Measurements from ENCODE around the gene CTPS1. TPM values are rescaled to one million over a fixed set of nuclear protein-coding genes. Genes with fewer than 3 reads are reported as not detected.
A peak's percentile ranks its signal among the peaks of the same experiment; 100 is the strongest.

CTPS1 gene
- total and polyA plus RNA-seq, 2 experiments from 2014 or later: 31.9 to 44.9 TPM

DNA sequence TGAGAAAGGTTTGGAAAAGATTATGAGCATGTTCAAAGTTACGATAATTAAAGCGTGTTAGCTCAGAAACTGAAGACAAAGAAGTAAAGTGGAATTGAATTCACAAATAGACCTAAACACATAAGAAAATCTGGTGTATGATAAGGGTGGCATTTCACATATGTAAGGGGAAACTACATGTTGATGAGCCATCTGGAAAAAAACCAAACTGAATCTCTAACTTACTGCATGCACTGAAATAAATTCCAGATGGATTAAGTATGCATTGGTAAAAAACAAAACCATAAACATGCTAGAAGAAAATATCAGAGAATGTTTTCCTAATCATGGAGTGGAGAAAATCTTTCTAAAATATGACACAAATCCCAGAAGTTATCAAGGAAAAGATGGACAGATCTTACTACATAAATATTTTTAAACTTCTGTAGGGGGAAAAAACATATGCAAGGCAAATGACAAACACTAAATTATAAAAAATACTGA lies 34.0 kb upstream of the CTPS1 start:
- 95% methylated on average over 2 of the region's 2 CpGs for WGBS (ENCODE audit: low lambda C conversion rate, missing lambda C conversion rate)
- TF ChIP-seq CTCF (IDR thresholded peaks at IDR 0.05; ENCODE audit: poor library complexity) (no peak), EZH2phosphoT487 (IDR thresholded peaks at IDR 0.05; ENCODE audit: low read depth, severe bottlenecking, unreplicated experiment) (no peak), EZH2 (IDR thresholded peaks at IDR 0.05; ENCODE audit: borderline replicate concordance) (no peak)
- Histone ChIP-seq H3K27me3 (no peaks in the 10 kb centered on the region), H3K4me2 (no peak overlapping the region), H3K4me1 (ENCODE audit: insufficient read depth) (no peaks in the 10 kb centered on the region), H3K27ac (no peak overlapping the region), H3K9me2 (replicated peaks; ENCODE audit: insufficient read depth) (no peaks in the 10 kb centered on the region), H3K4me3 (no peak overlapping the region), H3K36me3 (replicated peaks; ENCODE audit: insufficient read depth, low read depth) (no peaks in the 10 kb centered on the region), H4K20me1 (ENCODE audit: insufficient read depth, poor library complexity, severe bottlenecking) (no peaks in the 10 kb centered on the region), H3K79me2 (no peaks in the 10 kb centered on the region), H2AFZ (no peak overlapping the region), H3K9me3 (ENCODE audit: low read depth) (no peaks in the 10 kb centered on the region)
- DNase-seq (ENCODE audit: low spot score): no peak

DNA sequence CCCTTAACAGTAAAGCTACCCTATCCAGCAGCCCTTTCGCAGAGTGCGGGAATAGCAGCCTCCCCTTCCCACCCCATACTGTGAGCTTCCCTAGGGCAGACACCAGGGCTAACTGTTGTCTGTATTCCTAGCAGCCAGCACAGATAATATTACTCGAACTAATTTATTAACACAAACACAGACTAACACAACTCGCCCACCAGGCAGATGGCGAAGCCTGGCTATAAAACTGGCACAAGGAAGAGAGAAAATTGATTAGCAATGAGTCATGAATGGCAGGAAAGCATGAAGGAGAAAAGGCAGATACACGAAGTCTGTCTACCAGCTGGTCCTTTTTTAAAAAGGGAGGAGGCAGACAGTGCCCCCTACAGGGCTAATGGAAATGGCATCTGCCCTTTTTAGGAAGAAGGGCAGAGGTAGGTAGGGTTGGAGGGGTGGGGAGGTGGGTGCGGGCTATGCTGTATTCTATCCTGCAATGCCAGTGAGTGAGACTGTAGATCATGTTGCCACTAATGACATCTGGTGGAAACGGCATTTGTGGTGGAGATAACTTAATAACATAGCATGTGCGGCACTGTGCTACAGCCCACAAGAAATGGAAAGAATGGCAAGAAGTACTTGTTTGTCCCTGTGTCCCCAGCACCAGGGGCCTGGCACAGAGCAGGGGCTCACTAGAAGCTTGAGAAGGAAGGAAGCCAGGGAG lies 30.6 kb upstream of the CTPS1 start:
- H3K4me1 ChIP-seq (ENCODE audit: insufficient read depth): no peaks in the 10 kb centered on the region
- no peak overlapping the region for H3K4me2 ChIP-seq
- no peak overlapping the region for H3K27ac ChIP-seq
- no peaks in the 10 kb centered on the region for H4K20me1 ChIP-seq (ENCODE audit: insufficient read depth, poor library complexity, severe bottlenecking)
- no peaks in the 10 kb centered on the region for H3K9me3 ChIP-seq (ENCODE audit: low read depth)
- 40% methylated on average over 9 of the region's 9 CpGs for WGBS (ENCODE audit: low lambda C conversion rate, missing lambda C conversion rate)
- H3K79me2 ChIP-seq: no peaks in the 10 kb centered on the region
- peak; percentile 68 for DNase-seq (ENCODE audit: low spot score)
- TF ChIP-seq EZH2phosphoT487 (IDR thresholded peaks at IDR 0.05; ENCODE audit: low read depth, severe bottlenecking, unreplicated experiment) (no peak), CTCF (IDR thresholded peaks at IDR 0.05; ENCODE audit: poor library complexity) (peak; percentile 63)
- no peak overlapping the region for H2AFZ ChIP-seq
- H3K4me3 ChIP-seq: no peak overlapping the region
- no peaks in the 10 kb centered on the region for H3K36me3 ChIP-seq (replicated peaks; ENCODE audit: insufficient read depth, low read depth)
- H3K27me3 ChIP-seq: no peaks in the 10 kb centered on the region
- no peaks in the 10 kb centered on the region for H3K9me2 ChIP-seq (replicated peaks; ENCODE audit: insufficient read depth)

DNA sequence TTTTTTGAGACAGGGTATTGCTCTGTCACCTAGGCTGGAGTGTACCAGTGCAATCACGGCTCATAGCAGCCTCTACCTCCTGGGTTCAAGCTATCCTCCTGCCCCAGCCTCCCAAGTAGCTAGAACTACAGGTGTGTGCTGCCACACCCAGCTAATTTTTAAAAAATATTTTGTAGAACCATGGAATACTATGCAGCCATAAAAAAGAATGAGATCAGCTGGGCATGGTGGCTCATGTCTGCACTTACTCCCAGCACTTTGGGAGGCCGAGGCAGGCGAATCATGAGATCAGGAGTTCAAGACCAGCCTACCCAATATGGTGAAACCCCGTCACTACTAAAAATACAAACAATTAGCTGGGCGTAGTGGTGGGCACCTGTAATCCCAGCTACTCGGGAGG lies 29.9 kb upstream of the CTPS1 start:
- no peak for DNase-seq (ENCODE audit: low spot score)
- Histone ChIP-seq H3K36me3 (replicated peaks; ENCODE audit: insufficient read depth, low read depth) (no peaks in the 10 kb centered on the region), H2AFZ (no peak overlapping the region), H3K9me3 (ENCODE audit: low read depth) (no peaks in the 10 kb centered on the region), H3K27ac (no peak overlapping the region), H3K4me1 (ENCODE audit: insufficient read depth) (no peaks in the 10 kb centered on the region), H3K4me2 (no peak overlapping the region), H3K27me3 (no peaks in the 10 kb centered on the region), H3K9me2 (replicated peaks; ENCODE audit: insufficient read depth) (no peaks in the 10 kb centered on the region), H3K4me3 (no peak overlapping the region), H4K20me1 (ENCODE audit: insufficient read depth, poor library complexity, severe bottlenecking) (no peaks in the 10 kb centered on the region), H3K79me2 (no peaks in the 10 kb centered on the region)
- TF ChIP-seq EZH2phosphoT487 (IDR thresholded peaks at IDR 0.05; ENCODE audit: low read depth, severe bottlenecking, unreplicated experiment) (no peak), EZH2 (IDR thresholded peaks at IDR 0.05; ENCODE audit: borderline replicate concordance) (no peak), CTCF (IDR thresholded peaks at IDR 0.05; ENCODE audit: poor library complexity) (no peak)
- WGBS (ENCODE audit: low lambda C conversion rate, missing lambda C conversion rate): 97% methylated on average over 6 of the region's 6 CpGs

Data from hepatocyte (in vitro differentiated cells).